Activated CD4-positive, alpha-beta T cell treated with anti-CD3 and anti-CD28 coated beads for 36 hours (primary cell): ENCODE data around the gene AP4B1. TPM values are rescaled to one million over a fixed set of nuclear protein-coding genes. Genes with fewer than 3 reads are reported as not detected.
A peak's percentile ranks its signal among the peaks of the same experiment; 100 is the strongest.

ENCODE experiments used
- ATAC-seq: fragments of 200-7000 bp; cut with Tn5 transposase; one replicate; pipeline ENCODE4 v1.10.0; 2021; ENCODE audit warnings: mild to moderate bottlenecking, moderate library complexity
- CTCF ChIA-PET: fragments of 350-600 bp; sonication (Branson Sonifier 250); formaldehyde crosslinking; loops from one replicate; lab custom pipeline; 2021; ENCODE audit warnings: antibody characterized with exemption; lab: Charles Lee
- POLR2A ChIA-PET: fragments of 350-600 bp; sonication (Branson Sonifier 250); formaldehyde crosslinking; loops from one replicate; lab custom pipeline; 2021; ENCODE audit warnings: antibody characterized with exemption, inconsistent platforms; lab: Charles Lee
- DNase-seq: peaks from one replicate; pipeline ENCODE4 v3.0.0-alpha.2; 2020
- H3K27ac Mint-ChIP-seq: one replicate; pipeline ENCODE4 v1.8.0; 2021; ENCODE audit warnings: mixed read lengths
- H3K27me3 Mint-ChIP-seq: one replicate; pipeline ENCODE4 v1.8.0; 2021; ENCODE audit warnings: mixed read lengths
- H3K36me3 Mint-ChIP-seq: one replicate; pipeline ENCODE4 v1.8.0; 2021; ENCODE audit warnings: low read depth, mixed read lengths
- H3K4me1 Mint-ChIP-seq: one replicate; pipeline ENCODE4 v1.8.0; 2021; ENCODE audit warnings: mixed read lengths
- H3K4me3 Mint-ChIP-seq: one replicate; pipeline ENCODE4 v1.8.0; 2021; ENCODE audit warnings: mild to moderate bottlenecking, moderate library complexity, mixed read lengths
- H3K9me3 Mint-ChIP-seq: one replicate; pipeline ENCODE4 v1.8.0; 2021; ENCODE audit warnings: low read depth, mixed read lengths
- intact Hi-C, 2 experiments: fragments of 100-400 bp; cut with DNase I in 1 of 2; cut with micrococcal nuclease in 1 of 2; formaldehyde crosslinking; loops; one replicate each; pipeline versions ENCODE4 v1.14.2 to v1.15.1; 2022 to 2024; cut with DNase I, micrococcal nuclease
- total RNA-seq, 2 experiments: library from RNA; stranded (reverse); gene quantifications; one replicate each; pipeline ENCODE4 v1.2.3, GENCODE V29; 2021

Gene AP4B1
- total RNA-seq, 2 experiments from 2014 or later, result 27.7 to 39.2 TPM

DNA sequence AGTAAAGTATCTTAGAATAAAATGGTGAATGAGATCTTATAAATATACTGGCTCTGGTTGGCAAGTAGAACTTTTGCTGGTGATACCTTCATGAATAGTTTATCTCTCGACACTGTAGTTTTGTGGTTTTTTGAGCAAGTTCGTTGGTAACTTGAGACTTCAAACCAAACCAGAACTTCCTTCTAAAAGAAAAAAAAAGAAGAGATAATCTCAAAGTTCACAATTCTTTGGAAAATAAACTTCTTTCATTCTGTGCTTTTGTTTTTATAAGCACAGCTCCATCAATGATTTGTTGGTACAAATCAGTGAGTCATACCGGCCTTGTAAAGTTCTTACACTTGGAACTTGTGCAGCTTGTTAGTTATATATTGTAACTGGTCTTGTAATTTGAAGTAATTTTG, 26.9 kb upstream of the AP4B1 start:
- intact Hi-C loops, result loop anchor here (1.0 to 5.0 kb wide), 4 partner anchors 9 to 1313 kb away; partner anchors contain the start of genes CAPZA1 (in 1 of the 2), OLFML3 (in 1 of the 2) and ST7L (in 1 of the 2)
- DNase-seq, result no peak
- POLR2A ChIA-PET, result interaction anchor here (0.6 to 4.3 kb wide), 7 partner anchors 9 to 572 kb away, joined by 3 to 78 read pairs (median 5); partner anchors contain the start of genes AP4B1 and DCLRE1B
- H3K27me3 Mint-ChIP-seq, result no peaks in the 10 kb centered on the region
- CTCF ChIA-PET, result interaction anchor here (0.7 to 13.6 kb wide), 6 partner anchors 9 to 99 kb away, joined by 4 to 155 read pairs (median 20); partner anchors contain the start of genes AP4B1 and DCLRE1B
- peaks cover 61% of the 10 kb centered on the region for H3K4me1 Mint-ChIP-seq
- peak overlapping the region; percentile 90 for H3K27ac Mint-ChIP-seq
- no peaks in the 10 kb centered on the region for H3K9me3 Mint-ChIP-seq
- H3K4me3 Mint-ChIP-seq, result peak overlapping the region; percentile 84
- no peak for ATAC-seq
- peaks cover 17% of the 10 kb centered on the region for H3K36me3 Mint-ChIP-seq

DNA sequence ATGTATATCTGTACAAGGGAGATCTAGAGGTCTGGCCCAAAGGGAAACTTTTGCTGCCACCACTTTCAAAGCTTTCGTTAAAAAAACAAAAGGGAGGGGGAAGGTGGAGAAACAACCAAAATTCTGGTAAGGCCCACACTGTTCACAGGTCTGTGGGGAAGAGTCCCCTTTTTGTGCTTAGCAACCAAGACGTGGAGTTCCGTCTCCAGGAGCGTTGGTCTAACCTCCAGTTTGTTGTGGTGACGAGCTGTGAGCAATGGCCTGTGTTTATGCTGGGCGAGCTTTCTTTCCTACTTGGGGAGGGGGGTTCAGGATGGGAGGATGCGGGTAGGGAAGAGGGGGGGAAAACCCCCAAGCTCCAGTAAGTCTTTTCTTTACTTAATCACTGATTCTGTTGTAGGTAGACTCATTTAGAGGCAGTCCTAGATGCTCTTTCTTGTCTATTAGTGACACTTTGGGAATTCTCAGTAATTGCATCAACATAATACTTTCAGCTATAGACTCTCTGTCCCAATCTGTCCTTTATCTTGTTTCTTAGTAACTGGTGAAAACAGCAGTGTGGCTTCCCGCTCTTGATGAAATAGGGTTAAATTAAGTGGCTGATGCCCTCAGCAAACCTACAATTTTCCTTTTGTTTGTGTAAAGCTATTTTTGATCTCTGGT, 26.0 kb upstream of the AP4B1 start:
- Mint-ChIP-seq H3K9me3 (no peaks in the 10 kb centered on the region), H3K4me3 (peak overlapping the region; percentile 84), H3K27ac (peak overlapping the region; percentile 90), H3K4me1 (peaks cover 53% of the 10 kb centered on the region), H3K27me3 (no peaks in the 10 kb centered on the region), H3K36me3 (peaks cover 17% of the 10 kb centered on the region)
- intact Hi-C loops, result loop anchor here (1.0 to 5.0 kb wide), 7 partner anchors 10 to 1312 kb away; partner anchors contain the start of genes CAPZA1 (in 1 of the 2), MAGI3 (in 1 of the 2), OLFML3 (in 1 of the 2) and PTPN22 (in 1 of the 2)
- POLR2A ChIA-PET, result interaction anchor here (0.6 to 4.3 kb wide), 12 partner anchors 10 to 171 kb away, joined by 3 to 78 read pairs (median 4); partner anchors contain the start of genes AP4B1, DCLRE1B, PHTF1 and RSBN1
- DNase-seq (peak; percentile 81), ATAC-seq (peak; percentile 63)
- CTCF ChIA-PET, result interaction anchor here (0.7 to 13.6 kb wide), 12 partner anchors 9 to 118 kb away, joined by 3 to 155 read pairs (median 4); partner anchors contain the start of genes AP4B1, DCLRE1B and RSBN1

DNA sequence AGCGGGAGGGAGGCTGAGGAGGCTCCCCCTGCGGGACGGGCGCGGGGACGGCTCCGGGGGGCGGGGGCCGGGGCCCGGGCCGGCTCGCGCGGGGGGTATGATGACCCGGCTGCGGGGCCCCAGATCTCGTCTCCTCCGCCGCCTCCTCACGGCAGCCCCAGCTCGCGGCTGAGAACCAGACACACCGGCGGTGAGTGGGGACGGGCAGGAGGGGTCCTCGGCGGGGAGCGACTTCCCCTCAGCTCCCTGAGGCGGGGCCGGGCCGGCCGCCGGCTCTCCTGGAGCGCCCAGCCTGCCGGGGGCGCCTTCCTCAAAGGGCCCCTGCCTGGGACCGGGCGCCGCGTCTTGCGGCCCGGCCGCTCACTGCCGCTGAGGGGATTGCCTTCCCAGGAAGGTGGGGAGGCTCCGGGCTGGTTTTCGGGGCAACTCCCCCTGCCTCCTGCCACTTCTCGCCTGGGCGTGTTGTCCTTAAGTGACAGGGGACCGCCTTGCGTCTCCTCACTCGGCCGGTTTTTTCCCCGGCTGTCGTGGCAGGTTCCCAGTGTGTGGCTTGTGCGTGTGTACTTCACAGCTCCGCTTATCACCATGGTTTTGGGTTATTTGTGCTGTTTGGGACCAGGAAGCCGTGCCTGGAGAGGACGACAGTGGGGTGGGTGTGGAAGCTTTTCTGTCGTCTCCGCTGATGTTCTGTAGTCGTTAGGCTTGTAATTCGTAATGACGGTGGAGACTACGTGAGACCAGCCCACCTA, 25.3 kb upstream of the AP4B1 start:
- H3K36me3 Mint-ChIP-seq, result peaks cover 11% of the 10 kb centered on the region
- intact Hi-C loops, result loop anchor here (1.0 to 5.0 kb wide), 14 partner anchors 17 to 1311 kb away; partner anchors contain the start of genes DCLRE1B (in 2 of the 2), OLFML3 (in 2 of the 2), PTPN22 (in 2 of the 2) and RSBN1 (in 2 of the 2)

DNA sequence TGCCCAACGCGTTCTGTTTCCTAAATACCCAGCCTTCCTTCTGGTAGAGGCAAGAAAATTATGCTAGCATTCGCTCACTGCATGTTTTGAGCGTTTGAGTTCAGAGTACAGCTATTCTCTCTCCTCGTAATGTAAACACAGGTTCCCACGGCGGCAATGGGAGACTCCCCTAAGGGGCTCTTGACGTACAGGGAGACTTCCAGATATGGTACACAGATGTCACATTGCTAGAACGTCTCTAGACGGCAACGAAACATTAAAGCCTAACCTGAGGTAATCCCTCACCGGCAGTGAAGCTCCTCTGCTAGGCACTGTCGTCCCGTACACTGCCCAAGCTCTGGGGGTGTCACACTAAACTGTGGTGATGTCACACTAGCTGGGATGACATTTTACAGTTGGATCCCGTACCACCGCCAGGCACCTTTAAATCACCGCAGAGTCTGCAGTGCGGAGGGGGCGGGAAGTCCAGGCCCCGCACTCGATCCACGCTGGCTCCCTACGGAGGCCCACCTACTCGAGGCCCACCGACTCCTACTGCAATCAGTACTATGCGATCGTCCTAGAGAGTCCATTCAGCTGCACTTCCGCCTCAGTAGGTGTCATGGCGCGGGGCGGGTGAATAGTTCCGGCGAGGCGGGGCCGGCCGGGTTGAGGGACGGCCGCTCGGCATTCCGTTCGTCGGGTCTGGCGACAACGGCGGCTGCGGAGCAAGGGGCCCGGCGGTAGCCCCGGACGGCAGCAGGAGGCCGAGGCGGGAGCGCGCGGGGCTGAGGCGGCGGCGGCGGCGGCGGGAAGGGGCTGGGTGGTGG, 24.5 kb upstream of the AP4B1 start, which contains the start of gene HIPK1:
TSS of gene HIPK1 (plus strand) at position 384 of the 809 bp plus-strand sequence.
- intact Hi-C loops, result loop anchor here (1.0 to 5.0 kb wide), 10 partner anchors 24 to 973 kb away; partner anchors contain the start of genes DCLRE1B (in 2 of the 2), BCAS2 (in 1 of the 2), CSDE1 (in 1 of the 2) and OLFML3 (in 1 of the 2)
- Mint-ChIP-seq H3K4me1 (peaks cover 41% of the 10 kb centered on the region), H3K27me3 (no peaks in the 10 kb centered on the region), H3K27ac (peak within 1 kb of the TSS; percentile 99), H3K36me3 (peaks cover 11% of the 10 kb centered on the region), H3K4me3 (peak within 1 kb of the TSS; percentile 84), H3K9me3 (no peaks in the 10 kb centered on the region)
- ATAC-seq (peak; percentile 66), DNase-seq (peak; percentile 96)
- ChIA-PET CTCF (interaction anchor here (0.7 to 13.6 kb wide), 14 partner anchors 11 to 128 kb away, joined by 3 to 155 read pairs (median 4); partner anchors contain the start of genes AP4B1, DCLRE1B and RSBN1), POLR2A (interaction anchor here (0.6 to 4.3 kb wide), 11 partner anchors 11 to 1158 kb away, joined by 3 to 78 read pairs (median 6); partner anchors contain the start of genes AP4B1, DCLRE1B and RSBN1)

More for the DNA sequence above, 25.3 kb upstream of the AP4B1 start:
- peaks cover 46% of the 10 kb centered on the region for H3K4me1 Mint-ChIP-seq
- peak overlapping the region; percentile 84 for H3K4me3 Mint-ChIP-seq
- DNase-seq (peak; percentile 82), ATAC-seq (peak; percentile 40)
- POLR2A ChIA-PET, result interaction anchor here (0.6 to 4.3 kb wide), 16 partner anchors 10 to 1159 kb away, joined by 3 to 78 read pairs (median 4); partner anchors contain the start of genes AP4B1, DCLRE1B, PHTF1 and RSBN1
- no peaks in the 10 kb centered on the region for H3K9me3 Mint-ChIP-seq
- peak overlapping the region; percentile 90 for H3K27ac Mint-ChIP-seq
- H3K27me3 Mint-ChIP-seq, result no peaks in the 10 kb centered on the region
- CTCF ChIA-PET, result interaction anchor here (0.9 to 13.6 kb wide), 13 partner anchors 10 to 118 kb away, joined by 3 to 155 read pairs (median 5); partner anchors contain the start of genes AP4B1, DCLRE1B and RSBN1

DNA sequence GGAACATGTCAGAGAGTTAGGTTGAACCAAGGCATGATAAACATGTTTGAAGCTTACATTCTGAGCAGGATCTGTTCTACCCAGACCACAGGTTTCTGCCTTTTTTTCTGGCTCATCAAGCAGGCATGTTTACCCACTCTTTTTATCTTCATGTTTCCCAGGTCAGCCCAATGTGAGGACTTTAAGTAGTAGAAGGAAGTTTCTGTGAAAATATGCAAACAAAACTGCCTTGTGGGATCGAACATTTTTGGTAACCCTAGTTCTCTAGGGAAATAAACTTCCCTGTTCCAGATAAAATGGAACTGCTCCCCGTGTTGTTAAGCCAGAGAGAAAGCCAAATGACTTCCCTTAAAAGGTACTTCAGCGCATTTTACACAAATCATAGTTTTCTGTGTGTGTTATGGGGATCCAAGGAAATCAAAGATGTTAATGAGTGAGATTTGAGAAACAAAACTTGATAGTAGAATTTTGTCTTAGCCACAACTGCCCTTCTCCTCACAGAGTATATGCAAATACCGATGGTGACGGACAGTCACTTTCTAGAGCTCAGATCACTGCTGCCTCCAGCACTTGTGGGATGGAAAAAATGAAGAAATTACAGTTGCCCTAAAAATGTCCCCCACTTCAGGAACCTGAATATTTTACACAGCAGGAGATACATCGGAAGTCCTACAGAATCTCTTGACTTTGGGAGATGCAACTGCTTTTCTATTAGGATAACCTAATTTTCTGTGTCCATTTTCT, 23.8 kb upstream of the AP4B1 start:
- ChIA-PET CTCF (interaction anchor here (0.7 to 13.6 kb wide), 12 partner anchors 11 to 127 kb away, joined by 3 to 155 read pairs (median 4); partner anchors contain the start of genes AP4B1 and DCLRE1B), POLR2A (interaction anchor here (0.6 to 4.3 kb wide), 7 partner anchors 12 to 116 kb away, joined by 3 to 78 read pairs (median 6); partner anchors contain the start of genes AP4B1, DCLRE1B and RSBN1)
- DNase-seq (no peak), ATAC-seq (no peak)
- Mint-ChIP-seq H3K4me1 (peaks cover 35% of the 10 kb centered on the region), H3K4me3 (peak overlapping the region; percentile 84), H3K27me3 (no peaks in the 10 kb centered on the region), H3K9me3 (no peaks in the 10 kb centered on the region), H3K36me3 (peaks cover 6% of the 10 kb centered on the region), H3K27ac (peak overlapping the region; percentile 99)
- intact Hi-C loops, result loop anchor here in 1 of 2 experiments (2.0 to 5.0 kb wide), 4 partner anchors 49 to 828 kb away; partner anchors contain the start of genes CSDE1, OLFML3, PHTF1 and RSBN1

DNA sequence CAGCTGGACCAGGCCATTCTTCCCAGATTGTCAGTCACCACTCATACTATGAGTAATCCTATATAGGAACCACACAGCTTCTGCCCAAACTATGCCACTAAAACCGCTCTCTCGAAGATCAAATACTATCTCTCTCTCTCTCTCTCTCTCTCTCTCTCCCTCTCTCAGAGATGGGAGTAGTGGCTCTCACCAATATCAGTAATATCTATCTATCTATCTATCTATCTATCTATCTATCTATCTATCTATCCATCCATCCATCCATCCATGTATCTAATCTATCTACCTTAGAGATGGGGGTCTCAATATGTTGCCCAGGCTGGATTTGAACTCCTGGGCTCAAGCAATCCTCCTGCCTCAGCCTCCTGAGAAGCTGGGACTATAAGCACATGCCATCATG, 19.9 kb upstream of the AP4B1 start:
- H3K36me3 Mint-ChIP-seq, result no peaks in the 10 kb centered on the region
- ChIA-PET POLR2A (no interaction called here), CTCF (interaction anchor here (1.1 kb wide), 1 partner anchor 88 kb away, joined by 3 read pairs; no protein-coding TSS in a partner anchor)
- peaks cover 17% of the 10 kb centered on the region for H3K4me1 Mint-ChIP-seq
- intact Hi-C loops, result no loop called here
- H3K27ac Mint-ChIP-seq, result no peak overlapping the region
- H3K4me3 Mint-ChIP-seq, result no peak overlapping the region
- H3K9me3 Mint-ChIP-seq, result no peaks in the 10 kb centered on the region
- DNase-seq (no peak), ATAC-seq (no peak)
- no peaks in the 10 kb centered on the region for H3K27me3 Mint-ChIP-seq

DNA sequence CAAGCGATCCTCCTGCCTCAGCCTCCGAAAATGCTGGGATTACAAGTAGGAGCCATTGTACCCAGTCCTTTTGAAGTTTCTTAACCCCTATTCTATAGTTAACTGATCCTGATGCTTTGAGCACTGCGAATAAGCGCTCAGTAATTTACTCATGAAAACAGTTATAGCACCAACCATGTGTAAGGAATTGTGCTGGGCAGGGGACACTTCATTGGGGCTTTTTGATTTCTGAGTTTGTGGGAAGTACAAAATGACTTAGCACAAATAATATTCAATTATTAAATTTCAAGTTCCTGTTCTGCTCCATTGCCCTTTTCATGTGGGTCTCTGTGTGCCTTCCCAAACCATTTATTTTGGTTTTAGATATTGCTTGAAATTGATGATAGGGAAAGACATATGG, 18.4 kb upstream of the AP4B1 start:
- Mint-ChIP-seq H3K4me3 (no peak overlapping the region), H3K36me3 (no peaks in the 10 kb centered on the region), H3K27ac (no peak overlapping the region), H3K27me3 (no peaks in the 10 kb centered on the region), H3K4me1 (peaks cover 9% of the 10 kb centered on the region), H3K9me3 (no peaks in the 10 kb centered on the region)
- ChIA-PET CTCF (no interaction called here), POLR2A (no interaction called here)
- intact Hi-C loops, result no loop called here
- ATAC-seq, result no peak
- DNase-seq, result no peak

DNA sequence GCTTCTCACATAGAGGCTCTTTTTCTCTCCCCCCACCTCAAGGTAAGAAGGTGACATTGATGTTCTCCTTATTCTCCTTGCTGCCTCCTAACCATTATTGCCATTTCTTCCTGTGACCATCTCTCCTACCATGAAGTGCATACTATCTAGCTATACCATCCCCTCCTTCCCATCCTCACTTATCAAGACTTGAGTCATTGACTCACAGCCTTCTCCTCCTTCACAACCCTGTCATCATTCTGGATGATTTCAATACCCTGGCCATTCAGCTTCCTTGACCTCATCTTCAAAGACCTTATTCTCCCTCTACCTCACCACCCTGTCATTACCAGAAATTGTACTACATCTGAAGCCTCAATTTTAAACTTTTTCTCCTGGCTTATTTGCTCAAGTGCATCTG, 13.6 kb upstream of the AP4B1 start:
- CTCF ChIA-PET, result interaction anchor here (1.4 to 2.3 kb wide), 2 partner anchors 11 to 82 kb away, joined by 4 to 7 read pairs; partner anchors contain the start of gene HIPK1
- Mint-ChIP-seq H3K36me3 (peaks cover 4% of the 10 kb centered on the region), H3K27ac (no peak overlapping the region), H3K27me3 (no peaks in the 10 kb centered on the region), H3K4me1 (peaks cover 8% of the 10 kb centered on the region), H3K9me3 (no peaks in the 10 kb centered on the region), H3K4me3 (no peak overlapping the region)
- ATAC-seq, result peak; percentile 13
- intact Hi-C loops, result loop anchor here in 1 of 2 experiments (5.0 kb wide), 1 partner anchor 199 kb away; no protein-coding TSS in a partner anchor
- POLR2A ChIA-PET, result no interaction called here
- no peak for DNase-seq
